H9 (cell line): ENCODE data around the gene MAST4. TPM values are rescaled to one million over a fixed set of nuclear protein-coding genes. Genes with fewer than 3 reads are reported as not detected.

Experiments
- DNase-seq: peaks from one replicate; pipeline ENCODE4 v3.0.0-alpha.2; 2017
- H2AFZ ChIP-seq: one replicate; pipeline ENCODE4 v1.6.1; 2013; ENCODE audit warnings: mild to moderate bottlenecking, low read length, control low read depth, moderate library complexity
- H2AK5ac ChIP-seq: 2 replicates; pipeline ENCODE4 v1.6.1; 2013; ENCODE audit warnings: low read length, control low read depth, mixed read lengths; ENCODE audit not compliant: insufficient read length
- H2BK120ac ChIP-seq: one replicate; pipeline ENCODE4 v1.6.1; 2013; ENCODE audit warnings: low read depth, mild to moderate bottlenecking, low read length, control low read depth, inconsistent platforms; ENCODE audit not compliant: poor library complexity, severe bottlenecking
- H2BK12ac ChIP-seq: 2 replicates; pipeline ENCODE4 v1.6.1; 2013; ENCODE audit warnings: low read length, control low read depth, mixed read lengths, low read depth; ENCODE audit not compliant: insufficient read length
- H2BK15ac ChIP-seq: 2 replicates; pipeline ENCODE4 v1.6.1; 2013; ENCODE audit warnings: low read depth, low read length, control low read depth
- H2BK20ac ChIP-seq: one replicate; pipeline ENCODE4 v1.6.1; 2013; ENCODE audit warnings: low read depth, mild to moderate bottlenecking, low read length, control low read depth, inconsistent platforms; ENCODE audit not compliant: poor library complexity, severe bottlenecking
- H2BK5ac ChIP-seq: 2 replicates; pipeline ENCODE4 v1.6.1; 2013; ENCODE audit warnings: low read length, control low read depth, mixed read lengths; ENCODE audit not compliant: insufficient read length
- H3K14ac ChIP-seq: 2 replicates; pipeline ENCODE4 v1.6.1; 2013; ENCODE audit warnings: low read length, control low read depth; ENCODE audit not compliant: insufficient read depth
- H3K18ac ChIP-seq: 2 replicates; pipeline ENCODE4 v1.6.1; 2013; ENCODE audit warnings: low read depth, mild to moderate bottlenecking, mixed read lengths, low read length, control low read depth; ENCODE audit not compliant: insufficient read length
- H3K23ac ChIP-seq: 2 replicates; pipeline ENCODE4 v1.6.1; 2013; ENCODE audit warnings: low read length, control low read depth, mixed read lengths, low read depth; ENCODE audit not compliant: insufficient read length
- H3K23me2 ChIP-seq: 2 replicates; pipeline ENCODE4 v1.6.1; 2013; ENCODE audit warnings: low read depth, mild to moderate bottlenecking, mixed read lengths, low read length, control low read depth; ENCODE audit not compliant: insufficient read length, poor library complexity, severe bottlenecking
- H3K27ac ChIP-seq: 2 replicates; pipeline ENCODE4 v1.5.1; 2013; ENCODE audit warnings: low read length, control low read depth, mixed read lengths, low read depth; ENCODE audit not compliant: insufficient read length
- H3K27me3 ChIP-seq: 2 replicates; pipeline ENCODE4 v1.6.1; 2013; ENCODE audit warnings: low read length, control low read depth, inconsistent platforms; ENCODE audit not compliant: insufficient read depth
- H3K4ac ChIP-seq: 2 replicates; pipeline ENCODE4 v1.6.1; 2013; ENCODE audit warnings: low read depth, mild to moderate bottlenecking, control low read depth, inconsistent platforms, low read length, moderate library complexity
- H3K4me1 ChIP-seq: 2 replicates; pipeline ENCODE4 v1.6.1; 2013; ENCODE audit warnings: low read length, control low read depth, inconsistent platforms; ENCODE audit not compliant: insufficient read depth
- H3K4me2 ChIP-seq: 2 replicates; pipeline ENCODE4 v1.6.1; 2013; ENCODE audit warnings: low read length, control low read depth, mixed read lengths; ENCODE audit not compliant: insufficient read length, insufficient read depth
- H3K56ac ChIP-seq: 2 replicates; pipeline ENCODE4 v1.6.1; 2013; ENCODE audit warnings: low read depth, mild to moderate bottlenecking, mixed read lengths, low read length, control low read depth; ENCODE audit not compliant: insufficient read length
- H3K79me1 ChIP-seq: 2 replicates; pipeline ENCODE4 v1.6.1; 2013; ENCODE audit warnings: low read depth, mild to moderate bottlenecking, moderate library complexity, low read length, control low read depth, inconsistent platforms; ENCODE audit not compliant: insufficient read depth, poor library complexity, severe bottlenecking
- H3K79me2 ChIP-seq: 2 replicates; pipeline ENCODE4 v1.6.1; 2013; ENCODE audit warnings: low read length, control low read depth, inconsistent platforms; ENCODE audit not compliant: insufficient read depth
- H3K9ac ChIP-seq: 2 replicates; pipeline ENCODE4 v1.6.1; 2013; ENCODE audit warnings: low read length, control low read depth, mixed read lengths; ENCODE audit not compliant: insufficient read length; ENCODE audit errors: extremely low read depth
- H3K9me3 ChIP-seq: one replicate; pipeline ENCODE4 v1.6.1; 2013; ENCODE audit warnings: low read depth, low read length, inconsistent platforms; ENCODE audit not compliant: control insufficient read depth
- H3T11ph ChIP-seq: one replicate; pipeline ENCODE4 v1.6.1; 2013; ENCODE audit warnings: mild to moderate bottlenecking, low read length, control low read depth, inconsistent platforms
- H4K20me1 ChIP-seq: one replicate; pipeline ENCODE4 v1.6.1; 2013; ENCODE audit not compliant: control insufficient read depth, insufficient read length, insufficient read depth
- H4K5ac ChIP-seq: 2 replicates; pipeline ENCODE4 v1.6.1; 2013; ENCODE audit warnings: low read depth, mild to moderate bottlenecking, mixed read lengths, low read length, control low read depth; ENCODE audit not compliant: insufficient read length
- H4K8ac ChIP-seq: replicated peaks from 2 replicates; pipeline ENCODE4 v1.6.1; 2013; ENCODE audit warnings: low read length, control low read depth, mixed read lengths, low read depth; ENCODE audit not compliant: insufficient read length
- H4K91ac ChIP-seq: 2 replicates; pipeline ENCODE4 v1.6.1; 2013; ENCODE audit warnings: low read depth, mild to moderate bottlenecking, moderate library complexity, mixed read lengths, low read length, control low read depth; ENCODE audit not compliant: insufficient read length
- H3K27ac Mint-ChIP-seq, 3 experiments: 2 replicates in 2 of 3; 3 replicates in 1 of 3; pipeline ENCODE4 v1.8.0; 2020 to 2021; ENCODE audit warnings: mixed read lengths in 3 of 3, mild to moderate bottlenecking in 1 of 3, moderate library complexity in 1 of 3
- H3K27me3 Mint-ChIP-seq: 2 replicates; pipeline ENCODE4 v1.8.0; 2021; ENCODE audit warnings: low read depth, mild to moderate bottlenecking, moderate library complexity, mixed read lengths
- H3K36me3 Mint-ChIP-seq, 3 experiments: 2 replicates in 2 of 3; 3 replicates in 1 of 3; pipeline ENCODE4 v1.8.0; 2020 to 2021; ENCODE audit warnings: low read depth in 3 of 3, mixed read lengths in 3 of 3; ENCODE audit not compliant: insufficient read depth in 1 of 3
- H3K4me1 Mint-ChIP-seq, 2 experiments: 2 replicates each; pipeline ENCODE4 v1.8.0; 2020; ENCODE audit warnings: mixed read lengths in 2 of 2
- H3K4me3 Mint-ChIP-seq, 2 experiments: 2 replicates in 1 of 2; 3 replicates in 1 of 2; pipeline ENCODE4 v1.8.0; 2020 to 2021; ENCODE audit warnings: mild to moderate bottlenecking in 2 of 2, mixed read lengths in 2 of 2, moderate library complexity in 1 of 2
- H3K9me3 Mint-ChIP-seq, 2 experiments: 2 replicates in 1 of 2; 3 replicates in 1 of 2; pipeline ENCODE4 v1.8.0; 2020; ENCODE audit warnings: mild to moderate bottlenecking in 2 of 2, mixed read lengths in 2 of 2, moderate library complexity in 1 of 2
- WGBS: extraction: QIAGEN DNeasy Blood & Tissue Kit; methylation state at CpG from one replicate; pipeline ENCODE4 v1.1.7; 2013; ENCODE audit warnings: missing lambda C conversion rate, low lambda C conversion rate, mixed read lengths; ENCODE audit not compliant: insufficient read length; ENCODE audit errors: extremely low coverage; 5-methylcytosine and 5-hydroxymethylcytosine counted together
- total RNA-seq: library from RNA; stranded (reverse); gene quantifications from 2 replicates; pipeline ENCODE4 v1.2.1, GENCODE V29; 2021
- TF ChIP-seq, protein P1 (sequence below): fragments of 200-600 bp; sonication (generic); conservative IDR thresholded peaks from 3 replicates; pipeline ENCODE4 v1.8.0; 2021; ENCODE audit warnings: antibody characterized with exemption, mild to moderate bottlenecking

Gene MAST4
- total RNA-seq, 1 experiment from 2014 or later, result 3.7 TPM

DNA sequence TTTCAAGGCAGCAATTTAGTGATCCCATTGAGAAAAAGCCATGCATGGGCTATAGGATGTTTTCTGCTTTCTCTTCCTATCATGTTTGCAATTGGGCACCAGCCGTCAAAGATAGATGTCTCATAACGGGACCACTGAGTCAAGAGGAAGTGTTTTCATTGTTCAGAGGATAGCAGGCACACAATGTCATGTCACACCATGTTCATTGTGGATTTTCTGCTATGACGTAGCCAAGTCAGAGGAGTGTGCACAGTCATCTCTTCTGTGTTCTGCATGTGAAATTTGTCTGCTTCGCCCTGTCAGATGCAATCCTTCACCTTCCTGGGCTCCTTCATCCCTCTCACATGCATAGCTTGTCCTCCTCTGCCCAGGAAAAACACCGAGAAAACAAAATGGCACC, 494.4 kb downstream of the MAST4 start:
- Mint-ChIP-seq H3K27me3 (no peaks in the 10 kb centered on the region), H3K36me3 (no peaks in the 10 kb centered on the region), H3K4me1 (peaks cover 32 to 33% of the 10 kb centered on the region in 2 experiments), H3K4me3 (no peak overlapping the region), H3K9me3 (no peaks in the 10 kb centered on the region), H3K27ac (no peak overlapping the region)
- H3K4me2 ChIP-seq, result no peak overlapping the region
- no peak overlapping the region for H2BK12ac ChIP-seq
- no peak overlapping the region for H2BK15ac ChIP-seq
- no peak for DNase-seq
- no peak overlapping the region for H3K18ac ChIP-seq
- H3K4me1 ChIP-seq, result peaks cover 2% of the 10 kb centered on the region; the same call in 1 of the 2 replicates
- no peak overlapping the region for H2BK20ac ChIP-seq
- no CpG with 5 or more reads among the region's 5 CpGs for WGBS
- H3K14ac ChIP-seq, result no peak overlapping the region
- H4K8ac ChIP-seq, result no peak overlapping the region
- H4K91ac ChIP-seq, result no peak overlapping the region
- no peak overlapping the region for H3K23ac ChIP-seq
- no peak overlapping the region for H3T11ph ChIP-seq
- H3K27me3 ChIP-seq, result no peaks in the 10 kb centered on the region
- H2BK120ac ChIP-seq, result no peak overlapping the region
- H3K79me2 ChIP-seq, result no peaks in the 10 kb centered on the region
- TF ChIP-seq, protein P1, sequence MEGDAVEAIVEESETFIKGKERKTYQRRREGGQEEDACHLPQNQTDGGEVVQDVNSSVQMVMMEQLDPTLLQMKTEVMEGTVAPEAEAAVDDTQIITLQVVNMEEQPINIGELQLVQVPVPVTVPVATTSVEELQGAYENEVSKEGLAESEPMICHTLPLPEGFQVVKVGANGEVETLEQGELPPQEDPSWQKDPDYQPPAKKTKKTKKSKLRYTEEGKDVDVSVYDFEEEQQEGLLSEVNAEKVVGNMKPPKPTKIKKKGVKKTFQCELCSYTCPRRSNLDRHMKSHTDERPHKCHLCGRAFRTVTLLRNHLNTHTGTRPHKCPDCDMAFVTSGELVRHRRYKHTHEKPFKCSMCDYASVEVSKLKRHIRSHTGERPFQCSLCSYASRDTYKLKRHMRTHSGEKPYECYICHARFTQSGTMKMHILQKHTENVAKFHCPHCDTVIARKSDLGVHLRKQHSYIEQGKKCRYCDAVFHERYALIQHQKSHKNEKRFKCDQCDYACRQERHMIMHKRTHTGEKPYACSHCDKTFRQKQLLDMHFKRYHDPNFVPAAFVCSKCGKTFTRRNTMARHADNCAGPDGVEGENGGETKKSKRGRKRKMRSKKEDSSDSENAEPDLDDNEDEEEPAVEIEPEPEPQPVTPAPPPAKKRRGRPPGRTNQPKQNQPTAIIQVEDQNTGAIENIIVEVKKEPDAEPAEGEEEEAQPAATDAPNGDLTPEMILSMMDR, result no peak
- no peak overlapping the region for H4K5ac ChIP-seq
- no peak overlapping the region for H2BK5ac ChIP-seq
- H2AFZ ChIP-seq, result no peak overlapping the region
- H3K9ac ChIP-seq, result no peak overlapping the region
- no peaks in the 10 kb centered on the region for H3K9me3 ChIP-seq
- H3K23me2 ChIP-seq, result no peaks in the 10 kb centered on the region
- H3K56ac ChIP-seq, result no peak overlapping the region
- no peaks in the 10 kb centered on the region for H3K79me1 ChIP-seq
- H2AK5ac ChIP-seq, result no peak overlapping the region
- no peak overlapping the region for H3K27ac ChIP-seq
- no peaks in the 10 kb centered on the region for H4K20me1 ChIP-seq
- H3K4ac ChIP-seq, result no peak overlapping the region
